Sigmoid colon (tissue), 7 donors: ENCODE measurements around the gene HSH2D. TPM values are rescaled to one million over a fixed set of nuclear protein-coding genes. Genes with fewer than 3 reads are reported as not detected.

ENCODE experiments used
- DNase-seq: peaks from one replicate; pipeline ENCODE4 v3.0.0-alpha.2; 2019
- H3K27ac ChIP-seq, 4 donors: fragments of 200-600 bp; sonication (generic); one replicate each; pipeline ENCODE4 v1.5.1; 2016 to 2019; ENCODE audit warnings: mild to moderate bottlenecking in 1 of 4
- H3K27me3 ChIP-seq, 3 donors: fragments of 200-600 bp; sonication (generic); one replicate each; pipeline ENCODE4 v1.5.1; 2019; ENCODE audit warnings: mild to moderate bottlenecking in 1 of 3
- H3K36me3 ChIP-seq, 4 donors: fragments of 200-600 bp; sonication (generic); one replicate each; pipeline ENCODE4 v1.5.1; 2016 to 2019
- H3K4me1 ChIP-seq, 4 donors: fragments of 200-600 bp; sonication (generic); one replicate each; pipeline ENCODE4 v1.5.1; 2017 to 2019
- H3K4me3 ChIP-seq, 4 donors: fragments of 200-600 bp; sonication (generic); one replicate each; pipeline ENCODE4 v1.5.1; 2017 to 2019; ENCODE audit warnings: mild to moderate bottlenecking in 2 of 4, moderate library complexity in 1 of 4
- H3K9me3 ChIP-seq, 4 donors: fragments of 200-600 bp in 3 of 4; sonication (generic) in 3 of 4; one replicate each; pipeline versions ENCODE4 v1.5.1 to v1.6.1; 2013 to 2019
- CTCF ChIP-seq, 4 experiments: fragments of 450-650 bp in 3 of 4; fragments of 200-600 bp in 1 of 4; IDR thresholded peaks; one replicate each; pipeline ENCODE4 v1.5.1; 2016 to 2019; ENCODE audit warnings: antibody characterized with exemption in 4 of 4, mild to moderate bottlenecking in 3 of 4, moderate library complexity in 2 of 4
- EP300 ChIP-seq, 4 donors: sonication (generic); formaldehyde crosslinking; IDR thresholded peaks; one replicate each; pipeline ENCODE4 v1.6.1; 2017; ENCODE audit warnings: antibody characterized with exemption in 4 of 4
- POLR2A ChIP-seq, 2 donors: fragments of 450-650 bp; IDR thresholded peaks; one replicate each; pipeline ENCODE4 v1.6.1; 2016; ENCODE audit warnings: antibody characterized with exemption in 2 of 2, mild to moderate bottlenecking in 2 of 2, moderate library complexity in 2 of 2
- POLR2AphosphoS5 ChIP-seq, 4 donors: sonication (generic); formaldehyde crosslinking; IDR thresholded peaks; one replicate each; pipeline ENCODE4 v1.6.1; 2017; ENCODE audit warnings: antibody characterized with exemption in 4 of 4
- WGBS, 2 donors: extraction: QIAGEN DNeasy Blood & Tissue Kit; methylation state at CpG; one replicate each; pipeline ENCODE4 v1.1.7; 2013; 5-methylcytosine and 5-hydroxymethylcytosine counted together
- intact Hi-C: fragments of 100-400 bp; cut with DNase I; formaldehyde crosslinking; loops from one replicate; pipeline ENCODE4 v1.15.1; 2023
- polyA plus RNA-seq, 3 donors: library from polyadenylated mRNA; stranded (reverse); fragments of 200-250 nt; gene quantifications; one replicate each; pipeline ENCODE4 v1.2.3, GENCODE V29; 2013
- total RNA-seq, 4 donors: library from RNA; depleted of rRNA; stranded (reverse); fragments of >200 nt; gene quantifications; one replicate each; pipeline ENCODE4 v1.1.0, GENCODE V29; 2016
- donor health status: healthy with polysubstance abuse.
- donor health status: Bipolar disorder and iron deficiency.
- donor health status: healthy.

Gene HSH2D
- total and polyA plus RNA-seq, 7 donors: 2.5 to 40.0 (median 14.4) TPM; not detected in 2

DNA sequence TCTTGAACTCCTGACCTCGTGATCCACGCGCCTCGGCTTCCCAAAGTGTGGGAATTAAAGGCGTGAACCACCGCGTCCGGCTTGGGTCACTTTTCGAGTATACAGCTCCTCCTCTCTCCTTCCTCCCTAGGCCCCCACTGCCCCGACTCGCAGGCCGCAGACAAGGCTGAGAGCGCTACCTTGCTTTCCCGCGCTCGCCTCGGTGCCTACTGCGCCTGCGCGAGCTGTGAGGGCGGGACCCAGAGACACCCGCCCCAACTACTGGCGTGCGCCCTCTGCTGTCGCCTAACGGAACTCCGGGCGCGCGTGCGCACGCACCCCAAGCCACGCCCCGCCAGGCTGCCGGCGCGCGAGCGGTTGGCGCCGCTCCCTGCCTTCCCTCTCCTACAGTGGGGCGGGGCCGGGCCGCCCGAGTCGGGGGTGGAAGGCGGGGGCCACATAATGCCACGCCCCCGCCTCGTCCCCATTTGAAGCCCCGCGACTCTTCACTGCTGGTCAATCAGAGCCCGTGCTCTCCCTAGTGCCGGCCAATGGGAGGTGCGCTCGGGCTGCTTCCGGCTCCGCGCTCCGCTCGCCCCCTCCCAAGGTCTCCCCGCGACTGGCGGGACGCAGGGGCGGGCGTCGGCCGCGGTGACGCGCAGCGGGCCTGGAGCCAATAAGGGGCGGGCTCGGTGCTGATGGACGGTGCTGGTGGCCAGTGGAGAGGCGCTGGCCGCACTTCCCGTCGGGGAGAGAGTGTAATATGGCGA is 32.2 kb upstream of the HSH2D start, which contains the start of gene RAB8A:
TSS of gene RAB8A (plus strand) at position 730 of the 749 bp plus-strand sequence. CDS start at position 743, 13 bp downstream.
- intact Hi-C loops: loop anchor here (1.0 to 10.0 kb wide), 4 partner anchors 45 to 277 kb away; partner anchors contain the start of gene FAM32A
- peaks cover 0 to 49% (median 42%) of the 10 kb centered on the region in 4 donors for H3K4me1 ChIP-seq
- WGBS, 2 donors: 1% methylated on average over 81 of the region's 81 CpGs
- no peaks in the 10 kb centered on the region for H3K27me3 ChIP-seq
- peak within 1 kb of the TSS; percentile 94 to 99 (median 94) for H3K4me3 ChIP-seq
- no peak for TF ChIP-seq POLR2A (IDR thresholded peaks at IDR 0.05)
- TF ChIP-seq CTCF (IDR thresholded peaks at IDR 0.05): peak; percentile 89 to 98 (median 96)
- no peak for TF ChIP-seq EP300 (IDR thresholded peaks at IDR 0.05)
- peak in 3 of 4 donors; percentile 65 to 85 (median 83) for TF ChIP-seq POLR2AphosphoS5 (IDR thresholded peaks at IDR 0.05)
- peak within 1 kb of the TSS; percentile 91 to 96 (median 95) for H3K27ac ChIP-seq
- no peaks in the 10 kb centered on the region for H3K36me3 ChIP-seq
- no peaks in the 10 kb centered on the region for H3K9me3 ChIP-seq
- peak; percentile 100 for DNase-seq

DNA sequence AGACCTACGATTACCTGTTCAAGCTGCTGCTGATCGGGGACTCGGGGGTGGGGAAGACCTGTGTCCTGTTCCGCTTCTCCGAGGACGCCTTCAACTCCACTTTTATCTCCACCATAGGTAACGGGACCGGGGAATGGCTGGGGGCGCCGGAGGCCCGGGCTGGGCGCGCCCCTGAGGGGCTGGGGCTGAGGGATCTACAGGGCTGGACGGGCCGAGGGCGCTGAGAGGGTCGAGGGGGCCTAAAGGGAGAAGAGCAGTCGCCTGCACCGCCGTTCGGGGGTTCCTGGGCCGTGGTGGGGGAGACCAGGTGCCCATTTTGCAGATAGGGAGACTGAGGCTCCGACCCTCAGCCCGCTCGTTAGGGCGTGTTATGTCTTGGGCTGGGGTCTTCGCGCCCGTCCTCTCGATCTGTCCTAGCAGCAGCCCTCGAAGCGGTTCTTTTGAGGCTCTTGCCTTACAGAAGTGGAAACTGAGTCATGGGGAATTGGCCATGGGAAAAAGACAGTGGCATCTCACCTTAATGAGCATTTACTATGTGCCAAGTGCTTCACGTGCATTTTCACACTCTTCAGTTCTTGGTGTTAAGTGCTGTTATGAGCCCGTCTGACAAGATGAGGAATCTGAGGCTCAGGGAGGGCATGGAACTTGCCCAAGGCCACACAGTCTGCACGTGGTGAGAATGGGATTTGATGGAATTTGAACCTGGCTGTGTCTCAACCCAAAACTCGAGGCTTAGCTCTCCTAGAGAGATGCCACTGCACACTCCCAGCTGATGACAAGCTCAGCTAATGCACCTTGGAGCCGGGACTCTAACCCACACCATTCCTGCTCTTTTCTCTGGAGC is 31.4 kb upstream of the HSH2D start:
- WGBS, 2 donors: 1 to 3% methylated on average over 37 of the region's 37 CpGs
- intact Hi-C loops: loop anchor here (1.0 to 10.0 kb wide), 4 partner anchors 45 to 277 kb away; partner anchors contain the start of gene FAM32A
- no peaks in the 10 kb centered on the region for H3K36me3 ChIP-seq
- peak overlapping the region; percentile 91 to 96 (median 95) for H3K27ac ChIP-seq
- peak; percentile 73 for DNase-seq
- H3K4me1 ChIP-seq: peaks cover 0 to 49% (median 42%) of the 10 kb centered on the region in 4 donors
- H3K4me3 ChIP-seq: peak overlapping the region; percentile 94 to 99 (median 94)
- no peaks in the 10 kb centered on the region for H3K9me3 ChIP-seq
- H3K27me3 ChIP-seq: no peaks in the 10 kb centered on the region
- no peak for TF ChIP-seq CTCF (IDR thresholded peaks at IDR 0.05)
- peak in 1 of 4 donors; percentile 72 for TF ChIP-seq POLR2AphosphoS5 (IDR thresholded peaks at IDR 0.05)
- TF ChIP-seq POLR2A (IDR thresholded peaks at IDR 0.05): peak; percentile 24 to 64
- TF ChIP-seq EP300 (IDR thresholded peaks at IDR 0.05): no peak

DNA sequence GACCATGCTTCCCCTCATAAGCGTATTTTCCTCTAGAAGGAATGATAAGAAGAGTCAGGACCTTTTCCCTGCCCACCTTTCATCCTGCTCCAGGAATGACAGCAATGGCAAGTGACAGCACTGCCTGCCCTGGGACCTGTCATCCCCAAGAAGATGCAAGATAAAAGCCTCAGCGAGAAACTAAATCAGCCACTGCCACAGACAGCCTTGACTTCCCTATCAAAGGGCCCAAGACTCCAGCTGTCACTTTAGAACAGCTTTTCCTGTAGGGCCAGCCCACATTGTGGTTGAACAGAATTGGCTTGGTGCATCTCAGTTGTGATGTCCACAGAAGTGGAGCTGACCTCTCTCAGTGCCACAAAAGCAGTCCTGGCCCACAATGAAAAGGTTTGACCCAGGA is 30.7 kb upstream of the HSH2D start:
- H3K4me3 ChIP-seq: peak overlapping the region; percentile 94 to 99 (median 94)
- no peaks in the 10 kb centered on the region for H3K9me3 ChIP-seq
- H3K27ac ChIP-seq: peak overlapping the region; percentile 91 to 96 (median 95)
- WGBS, 2 donors: 40 to 58% methylated on average over 2 of the region's 2 CpGs
- intact Hi-C loops: loop anchor here (5.0 to 10.0 kb wide), 2 partner anchors 75 to 278 kb away; partner anchors contain the start of gene FAM32A
- peaks cover 0 to 49% (median 42%) of the 10 kb centered on the region in 4 donors for H3K4me1 ChIP-seq
- TF ChIP-seq POLR2AphosphoS5 (IDR thresholded peaks at IDR 0.05) (no peak), POLR2A (IDR thresholded peaks at IDR 0.05) (no peak), EP300 (IDR thresholded peaks at IDR 0.05) (no peak), CTCF (IDR thresholded peaks at IDR 0.05) (no peak)
- H3K36me3 ChIP-seq: peaks cover 0 to 2% (median under 1%) of the 10 kb centered on the region in 4 donors
- no peaks in the 10 kb centered on the region for H3K27me3 ChIP-seq
- DNase-seq: no peak

- no peak for TF ChIP-seq EP300 (IDR thresholded peaks at IDR 0.05)
- no peak for TF ChIP-seq CTCF (IDR thresholded peaks at IDR 0.05)
- no peak for TF ChIP-seq POLR2A (IDR thresholded peaks at IDR 0.05)
- no peak for TF ChIP-seq POLR2AphosphoS5 (IDR thresholded peaks at IDR 0.05)
- Histone ChIP-seq H3K4me3 (no peak overlapping the region), H3K27me3 (no peaks in the 10 kb centered on the region), H3K4me1 (peaks cover 0 to 49% (median 42%) of the 10 kb centered on the region in 4 donors), H3K27ac (no peak overlapping the region), H3K9me3 (no peaks in the 10 kb centered on the region), H3K36me3 (peaks cover 6 to 12% (median 9%) of the 10 kb centered on the region in 4 donors)
- WGBS, 2 donors: 86 to 89% methylated on average over 3 of the region's 3 CpGs
- intact Hi-C loops: loop anchor here (5.0 to 10.0 kb wide), 2 partner anchors 74 to 279 kb away; partner anchors contain the start of gene FAM32A
- DNase-seq: no peak
These were observed 29.8 kb upstream of the HSH2D start for GRCh38 chr19:16113727-16114126.
